GM10266 (cell line): Measurements from ENCODE around the gene NXN.
A peak's percentile ranks its signal among the peaks of the same experiment; 100 is the strongest.
"Not testable (repeated sequence)": the region's sequence is repeated elsewhere in the genome, so short reads cannot be mapped to it uniquely, and the experiment has no call there.

ENCODE experiments used
- DNase-seq: peaks from one replicate; pipeline ENCODE4 v3.0.0; 2012; ENCODE audit errors: extremely low spot score
- TF ChIP-seq, protein P1 (sequence below): IDR thresholded peaks from 2 replicates; pipeline ENCODE4 v1.5.1; 2012; ENCODE audit warnings: mild to moderate bottlenecking, low read depth; ENCODE audit not compliant: control insufficient read depth, insufficient read depth; ENCODE audit errors: missing control alignments

Gene NXN

GRCh38 chr17:794876-795275 lies 184.7 kb downstream of the NXN start:
- DNase-seq, result peak; percentile 83
- TF ChIP-seq, protein P1, sequence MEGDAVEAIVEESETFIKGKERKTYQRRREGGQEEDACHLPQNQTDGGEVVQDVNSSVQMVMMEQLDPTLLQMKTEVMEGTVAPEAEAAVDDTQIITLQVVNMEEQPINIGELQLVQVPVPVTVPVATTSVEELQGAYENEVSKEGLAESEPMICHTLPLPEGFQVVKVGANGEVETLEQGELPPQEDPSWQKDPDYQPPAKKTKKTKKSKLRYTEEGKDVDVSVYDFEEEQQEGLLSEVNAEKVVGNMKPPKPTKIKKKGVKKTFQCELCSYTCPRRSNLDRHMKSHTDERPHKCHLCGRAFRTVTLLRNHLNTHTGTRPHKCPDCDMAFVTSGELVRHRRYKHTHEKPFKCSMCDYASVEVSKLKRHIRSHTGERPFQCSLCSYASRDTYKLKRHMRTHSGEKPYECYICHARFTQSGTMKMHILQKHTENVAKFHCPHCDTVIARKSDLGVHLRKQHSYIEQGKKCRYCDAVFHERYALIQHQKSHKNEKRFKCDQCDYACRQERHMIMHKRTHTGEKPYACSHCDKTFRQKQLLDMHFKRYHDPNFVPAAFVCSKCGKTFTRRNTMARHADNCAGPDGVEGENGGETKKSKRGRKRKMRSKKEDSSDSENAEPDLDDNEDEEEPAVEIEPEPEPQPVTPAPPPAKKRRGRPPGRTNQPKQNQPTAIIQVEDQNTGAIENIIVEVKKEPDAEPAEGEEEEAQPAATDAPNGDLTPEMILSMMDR, result peak; percentile 62

GRCh38 chr17:792277-792676 lies 187.3 kb downstream of the NXN start:
- DNase-seq, result no peak
- TF ChIP-seq, protein P1, result no peak

DNA sequence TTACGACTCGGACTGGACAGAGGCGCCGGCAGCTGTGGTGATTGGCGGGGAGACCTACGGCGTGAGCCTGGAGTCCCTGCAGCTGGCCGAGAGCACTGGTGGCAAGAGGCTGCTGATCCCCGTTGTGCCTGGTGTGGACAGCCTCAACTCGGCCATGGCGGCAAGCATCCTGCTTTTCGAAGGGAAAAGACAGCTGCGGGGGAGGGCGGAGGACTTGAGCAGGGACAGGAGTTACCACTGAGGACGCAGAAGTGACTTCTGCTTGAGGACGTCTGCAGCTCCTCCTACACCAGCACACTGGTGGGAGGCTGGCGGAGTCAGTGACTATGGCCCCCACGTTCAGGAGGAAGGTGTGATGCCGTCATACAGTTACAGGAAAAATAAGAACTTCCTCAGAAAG lies 187.7 kb downstream of the NXN start:
- no peak for DNase-seq
- TF ChIP-seq, protein P1, result no peak

GRCh38 chr17:790874-791247 lies 188.7 kb downstream of the NXN start:
- not testable (repeated sequence) for DNase-seq

DNA sequence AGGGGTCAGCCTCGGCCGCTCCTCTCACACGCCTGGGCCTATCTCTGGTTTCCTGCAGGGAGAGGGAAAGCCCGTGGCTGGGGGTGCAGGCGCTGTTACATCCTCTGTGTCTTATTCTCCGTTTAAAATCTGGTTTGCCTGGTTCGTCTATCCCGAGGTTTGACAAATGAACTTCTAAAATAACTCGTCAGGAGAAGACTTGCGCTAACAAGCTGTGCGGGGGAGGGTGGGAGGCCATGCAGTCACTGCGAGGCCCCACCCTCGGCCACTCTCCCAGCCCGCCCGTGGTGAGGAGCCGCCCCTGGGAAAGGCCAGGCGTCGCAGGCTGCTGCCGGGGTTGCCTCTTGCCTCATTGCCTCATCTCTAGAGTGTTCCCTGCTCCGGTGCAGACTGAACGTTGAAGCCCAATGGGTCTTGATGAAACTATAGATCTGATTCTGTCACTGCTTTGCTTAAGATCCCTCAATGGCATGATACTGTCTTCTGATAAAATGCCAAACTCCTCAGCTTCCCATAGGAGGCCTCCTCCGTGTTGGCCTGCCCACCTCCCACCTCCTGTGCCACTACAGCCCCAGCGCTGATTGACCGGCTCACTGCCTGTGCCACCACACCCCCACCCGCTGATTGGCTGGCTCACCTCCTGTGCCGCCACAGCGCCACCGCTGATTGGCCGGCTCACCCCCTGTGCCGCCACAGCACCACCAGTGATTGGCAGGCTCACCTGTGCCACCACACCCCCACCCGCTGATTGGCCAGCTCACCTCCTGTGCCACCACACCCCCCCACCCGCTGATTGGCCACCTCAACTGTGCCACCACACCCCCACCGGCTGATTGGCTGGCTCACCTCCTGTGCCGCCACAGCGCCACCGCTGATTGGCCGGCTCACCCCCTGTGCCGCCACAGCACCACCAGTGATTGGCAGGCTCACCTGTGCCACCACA lies 189.4 kb downstream of the NXN start:
- not testable (repeated sequence) for DNase-seq

GRCh38 chr17:789160-789840 lies 190.3 kb downstream of the NXN start:
- DNase-seq, result no peak
- TF ChIP-seq, protein P1, result no peak

- DNase-seq, result no peak
- TF ChIP-seq, protein P1, result no peak
These were observed 191.0 kb downstream of the NXN start for GRCh38 chr17:788551-788950.

DNA sequence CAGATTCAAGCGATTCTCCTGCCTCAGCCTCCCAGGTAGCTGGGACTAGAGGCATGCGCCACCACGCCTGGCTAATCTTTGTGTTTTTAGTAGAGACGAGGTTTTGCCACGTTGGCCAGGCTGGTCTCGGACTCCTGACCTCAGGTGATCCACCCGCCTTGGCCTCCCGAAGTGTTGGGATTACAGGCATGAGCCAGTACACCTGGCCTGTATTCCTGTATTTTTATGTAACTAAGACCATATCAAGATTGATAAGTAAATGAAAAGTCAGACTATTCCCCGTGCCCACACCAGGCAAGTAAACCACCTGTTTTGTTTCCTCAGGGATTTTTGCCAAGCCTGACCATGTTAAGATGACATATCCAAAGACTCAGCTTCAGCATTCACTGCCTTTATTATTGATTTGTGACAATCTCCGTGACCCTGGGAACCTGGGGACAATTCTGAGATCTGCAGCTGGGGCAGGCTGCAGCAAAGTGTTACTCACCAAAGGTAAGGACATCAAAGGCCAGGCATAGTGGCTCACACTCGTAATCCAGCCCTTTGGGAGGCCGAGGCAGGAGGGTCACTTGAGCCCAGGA lies 191.8 kb downstream of the NXN start:
- DNase-seq, result no peak
- TF ChIP-seq, protein P1, result no peak

DNA sequence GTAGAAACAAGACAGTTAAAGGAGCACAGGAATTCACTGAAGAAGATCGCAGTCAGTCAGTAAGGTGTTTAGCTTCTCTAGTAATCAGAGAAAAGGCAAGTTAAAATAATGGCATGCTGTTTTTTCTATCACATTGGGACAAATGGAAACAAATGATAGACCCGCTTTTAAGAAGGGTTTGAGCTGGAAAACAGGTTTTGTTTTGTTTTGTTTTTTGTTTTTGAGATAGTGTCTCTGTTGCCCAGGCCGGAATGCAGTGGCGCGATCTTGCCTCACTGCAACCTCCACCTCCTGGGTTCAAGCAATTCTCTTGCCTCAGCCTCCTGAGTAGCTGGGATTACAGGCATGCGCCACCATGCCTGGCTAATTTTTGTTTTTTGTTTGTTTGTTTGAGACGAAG lies 193.7 kb downstream of the NXN start:
- DNase-seq, result not testable (repeated sequence)
